HG03196 (cell line): Measurements from ENCODE around the gene CD70.
"Not testable (repeated sequence)": the region's sequence is repeated elsewhere in the genome, so short reads cannot be mapped to it uniquely, and the experiment has no call there.

Experiments
- ATAC-seq: cut with Tn5 transposase; IDR thresholded peaks from one replicate; pipeline ENCODE4 v1.9.1; 2021; ENCODE audit not compliant: unreplicated experiment

CD70 gene

GRCh38 chr19:6572217-6572616, 18.7 kb downstream of the CD70 start:
- ATAC-seq: no peak

GRCh38 chr19:6571167-6571566, 19.8 kb downstream of the CD70 start:
- no peak for ATAC-seq

- no peak for ATAC-seq
Observed at GRCh38 chr19:6570764-6571163, 20.2 kb downstream of the CD70 start.

GRCh38 chr19:6568816-6569215, 22.1 kb downstream of the CD70 start:
- no peak for ATAC-seq

GRCh38 chr19:6568010-6568526, 22.9 kb downstream of the CD70 start:
- ATAC-seq: no peak

GRCh38 chr19:6566727-6567126, 24.2 kb downstream of the CD70 start:
- not testable (repeated sequence) for ATAC-seq

GRCh38 chr19:6564393-6564792, 26.6 kb downstream of the CD70 start:
- no peak for ATAC-seq

- not testable (repeated sequence) for ATAC-seq
Observed at GRCh38 chr19:6562437-6562836, 28.5 kb downstream of the CD70 start.

- no peak for ATAC-seq
Observed at GRCh38 chr19:6556480-6557195, 34.3 kb downstream of the CD70 start.

- no peak for ATAC-seq
Observed at GRCh38 chr19:6556043-6556449, 34.9 kb downstream of the CD70 start.

- ATAC-seq: no peak
Observed at GRCh38 chr19:6551607-6552450, 39.1 kb downstream of the CD70 start.

GRCh38 chr19:6551091-6551490, 39.9 kb downstream of the CD70 start:
- no peak for ATAC-seq

GRCh38 chr19:6550679-6551078, 40.3 kb downstream of the CD70 start:
- not testable (repeated sequence) for ATAC-seq

- ATAC-seq: no peak
Observed at GRCh38 chr19:6543866-6544347, 47.0 kb downstream of the CD70 start.

GRCh38 chr19:6540918-6541689, 49.8 kb downstream of the CD70 start:
- ATAC-seq: no peak

- ATAC-seq: no peak
Observed at GRCh38 chr19:6539514-6539913, 51.4 kb downstream of the CD70 start.
